Activated CD4-positive, alpha-beta T cell treated with anti-CD3 and anti-CD28 coated beads, Interleukin-2, amount 50 U/mL, for 16 hours (primary cell): ENCODE measurements around the gene ITGB2.

ENCODE experiments used
- DNase-seq: peaks from one replicate; pipeline ENCODE4 v3.0.0-alpha.2; 2020

ITGB2 gene

GRCh38 chr21:44842721-44843445 lies 77.8 kb downstream of the ITGB2 start:
- DNase-seq: no peak

- DNase-seq: no peak
Measured at GRCh38 chr21:44842087-44842486, 78.6 kb downstream of the ITGB2 start.

GRCh38 chr21:44840771-44841170 lies 79.9 kb downstream of the ITGB2 start:
- DNase-seq: no peak

- DNase-seq: no peak
Measured at GRCh38 chr21:44838951-44839350, 81.7 kb downstream of the ITGB2 start.

- DNase-seq: no peak
Measured at GRCh38 chr21:44838039-44838895, 82.4 kb downstream of the ITGB2 start.

- DNase-seq: no peak
Measured at GRCh38 chr21:44837537-44837936, 83.2 kb downstream of the ITGB2 start.

GRCh38 chr21:44836666-44837471 lies 83.8 kb downstream of the ITGB2 start:
- DNase-seq: no peak

- DNase-seq: no peak
Measured at GRCh38 chr21:44836349-44836665, 84.4 kb downstream of the ITGB2 start.
